ENCODE results near the gene SMIM21.

DNA sequence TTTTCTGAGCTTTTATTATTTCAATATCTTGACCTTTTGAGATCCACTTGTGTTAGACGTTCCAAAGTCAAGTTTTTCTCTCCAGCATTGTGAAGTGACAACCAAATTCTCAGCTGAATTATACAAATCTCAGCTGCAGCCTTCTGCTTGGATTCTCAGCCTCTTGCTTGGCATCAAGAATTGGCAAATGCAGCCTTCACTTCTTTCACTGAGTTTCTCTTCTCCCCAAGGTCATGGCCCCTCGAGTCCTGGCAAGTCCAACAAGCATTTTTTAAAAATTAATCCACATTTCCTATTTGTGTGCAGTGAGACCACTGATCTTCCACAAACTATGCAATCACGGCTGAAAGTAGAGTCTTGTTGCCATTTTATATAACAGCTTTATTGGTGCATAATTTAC, 23.4 kb upstream of the SMIM21 start:
- TF ChIP-seq, protein P1, sequence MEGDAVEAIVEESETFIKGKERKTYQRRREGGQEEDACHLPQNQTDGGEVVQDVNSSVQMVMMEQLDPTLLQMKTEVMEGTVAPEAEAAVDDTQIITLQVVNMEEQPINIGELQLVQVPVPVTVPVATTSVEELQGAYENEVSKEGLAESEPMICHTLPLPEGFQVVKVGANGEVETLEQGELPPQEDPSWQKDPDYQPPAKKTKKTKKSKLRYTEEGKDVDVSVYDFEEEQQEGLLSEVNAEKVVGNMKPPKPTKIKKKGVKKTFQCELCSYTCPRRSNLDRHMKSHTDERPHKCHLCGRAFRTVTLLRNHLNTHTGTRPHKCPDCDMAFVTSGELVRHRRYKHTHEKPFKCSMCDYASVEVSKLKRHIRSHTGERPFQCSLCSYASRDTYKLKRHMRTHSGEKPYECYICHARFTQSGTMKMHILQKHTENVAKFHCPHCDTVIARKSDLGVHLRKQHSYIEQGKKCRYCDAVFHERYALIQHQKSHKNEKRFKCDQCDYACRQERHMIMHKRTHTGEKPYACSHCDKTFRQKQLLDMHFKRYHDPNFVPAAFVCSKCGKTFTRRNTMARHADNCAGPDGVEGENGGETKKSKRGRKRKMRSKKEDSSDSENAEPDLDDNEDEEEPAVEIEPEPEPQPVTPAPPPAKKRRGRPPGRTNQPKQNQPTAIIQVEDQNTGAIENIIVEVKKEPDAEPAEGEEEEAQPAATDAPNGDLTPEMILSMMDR (IDR thresholded peaks at IDR 0.05), result no peak
- no peak for TF ChIP-seq POLR2A (IDR thresholded peaks at IDR 0.05)

Data from lower leg skin (tissue), 3 donors.